Testis (tissue), 2 donors: ENCODE measurements around the gene PIGN.

ENCODE experiments used
- POLR2A ChIP-seq: fragments of 450-650 bp; IDR thresholded peaks from one replicate; pipeline ENCODE4 v1.6.1; 2017; ENCODE audit warnings: antibody characterized with exemption, mild to moderate bottlenecking, moderate library complexity
- TF ChIP-seq, protein P1 (sequence below), 3 experiments: fragments of 450-650 bp in 2 of 3; fragments of 200-600 bp in 1 of 3; sonication (generic) in 1 of 3; IDR thresholded peaks; one replicate each; pipeline ENCODE4 v1.5.1; 2016 to 2019; ENCODE audit warnings: antibody characterized with exemption in 3 of 3, mild to moderate bottlenecking in 2 of 3, moderate library complexity in 1 of 3

DNA sequence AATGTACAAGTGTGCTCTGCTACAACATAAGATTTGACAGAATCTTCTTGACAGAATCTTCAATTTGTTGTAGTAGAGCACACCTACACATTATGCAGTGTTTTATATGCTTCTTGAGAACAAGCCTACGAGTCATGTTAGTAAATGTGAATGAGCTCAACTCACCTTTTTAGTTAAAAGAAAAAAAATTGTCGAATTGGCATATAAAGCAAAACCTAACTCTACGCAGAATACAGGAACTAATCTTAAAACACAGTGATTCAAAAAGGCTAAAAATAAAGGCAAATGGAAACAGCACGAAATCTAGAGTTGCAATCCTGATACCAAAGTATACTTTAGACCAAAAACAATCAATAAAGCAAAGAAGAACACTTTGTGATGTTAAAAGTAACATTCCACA is 87.9 kb downstream of the PIGN start:
- TF ChIP-seq, protein P1, sequence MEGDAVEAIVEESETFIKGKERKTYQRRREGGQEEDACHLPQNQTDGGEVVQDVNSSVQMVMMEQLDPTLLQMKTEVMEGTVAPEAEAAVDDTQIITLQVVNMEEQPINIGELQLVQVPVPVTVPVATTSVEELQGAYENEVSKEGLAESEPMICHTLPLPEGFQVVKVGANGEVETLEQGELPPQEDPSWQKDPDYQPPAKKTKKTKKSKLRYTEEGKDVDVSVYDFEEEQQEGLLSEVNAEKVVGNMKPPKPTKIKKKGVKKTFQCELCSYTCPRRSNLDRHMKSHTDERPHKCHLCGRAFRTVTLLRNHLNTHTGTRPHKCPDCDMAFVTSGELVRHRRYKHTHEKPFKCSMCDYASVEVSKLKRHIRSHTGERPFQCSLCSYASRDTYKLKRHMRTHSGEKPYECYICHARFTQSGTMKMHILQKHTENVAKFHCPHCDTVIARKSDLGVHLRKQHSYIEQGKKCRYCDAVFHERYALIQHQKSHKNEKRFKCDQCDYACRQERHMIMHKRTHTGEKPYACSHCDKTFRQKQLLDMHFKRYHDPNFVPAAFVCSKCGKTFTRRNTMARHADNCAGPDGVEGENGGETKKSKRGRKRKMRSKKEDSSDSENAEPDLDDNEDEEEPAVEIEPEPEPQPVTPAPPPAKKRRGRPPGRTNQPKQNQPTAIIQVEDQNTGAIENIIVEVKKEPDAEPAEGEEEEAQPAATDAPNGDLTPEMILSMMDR (IDR thresholded peaks at IDR 0.05): no peak
- TF ChIP-seq POLR2A: no peak
